Suprapubic skin (tissue), 4 donors: ENCODE results near the gene VAV2. TPM values are rescaled to one million over a fixed set of nuclear protein-coding genes. Genes with fewer than 3 reads are reported as not detected.

Experiments
- DNase-seq, 2 donors: peaks; one replicate each; pipeline ENCODE4 v3.0.0-alpha.2; 2019; ENCODE audit warnings: low spot score in 2 of 2
- H3K27ac ChIP-seq: fragments of 200-600 bp; sonication (generic); one replicate; pipeline ENCODE4 v1.5.1; 2019
- H3K27me3 ChIP-seq: fragments of 200-600 bp; sonication (generic); one replicate; pipeline ENCODE4 v1.5.1; 2019
- H3K36me3 ChIP-seq: fragments of 200-600 bp; sonication (generic); one replicate; pipeline ENCODE4 v1.5.1; 2019
- H3K4me1 ChIP-seq: fragments of 200-600 bp; sonication (generic); one replicate; pipeline ENCODE4 v1.5.1; 2019
- H3K4me3 ChIP-seq: fragments of 200-600 bp; sonication (generic); one replicate; pipeline ENCODE4 v1.5.1; 2019; ENCODE audit warnings: mild to moderate bottlenecking
- H3K9me3 ChIP-seq: fragments of 200-600 bp; sonication (generic); one replicate; pipeline ENCODE4 v1.5.1; 2019
- EP300 ChIP-seq: sonication (generic); formaldehyde crosslinking; IDR thresholded peaks from one replicate; pipeline ENCODE4 v1.6.1; 2017; ENCODE audit warnings: antibody characterized with exemption
- POLR2A ChIP-seq, 2 donors: fragments of 450-650 bp; IDR thresholded peaks; one replicate each; pipeline ENCODE4 v1.6.1; 2017; ENCODE audit warnings: antibody characterized with exemption in 2 of 2, mild to moderate bottlenecking in 2 of 2, moderate library complexity in 2 of 2
- POLR2AphosphoS5 ChIP-seq, 3 donors: sonication (generic); formaldehyde crosslinking; IDR thresholded peaks; one replicate each; pipeline ENCODE4 v1.6.1; 2017; ENCODE audit warnings: antibody characterized with exemption in 3 of 3
- WGBS: methylation state at CpG from one replicate; pipeline ENCODE4 v1.1.5; 2018; 5-methylcytosine and 5-hydroxymethylcytosine counted together
- total RNA-seq, 4 donors: library from RNA; depleted of rRNA; stranded (reverse); fragments of >200 nt; gene quantifications; one replicate each; pipeline ENCODE4 v1.1.0, GENCODE V29; 2016
- TF ChIP-seq, protein P1 (sequence below), 2 donors: fragments of 200-600 bp in 1 of 2; fragments of 450-650 bp in 1 of 2; sonication (generic) in 1 of 2; IDR thresholded peaks; one replicate each; pipeline ENCODE4 v1.5.1; 2016 to 2019; ENCODE audit warnings: antibody characterized with exemption in 2 of 2, mild to moderate bottlenecking in 1 of 2, moderate library complexity in 1 of 2

VAV2 gene
- total RNA-seq, 4 donors from 2014 or later, result 5.2 to 10.3 (median 6.4) TPM

- peaks cover 47% of the 10 kb centered on the region for H3K4me1 ChIP-seq
- H3K36me3 ChIP-seq, result no peaks in the 10 kb centered on the region
- no peak overlapping the region for H3K27ac ChIP-seq
Measured at GRCh38 chr9:133876144-133876543, 116.0 kb downstream of the VAV2 start.

DNA sequence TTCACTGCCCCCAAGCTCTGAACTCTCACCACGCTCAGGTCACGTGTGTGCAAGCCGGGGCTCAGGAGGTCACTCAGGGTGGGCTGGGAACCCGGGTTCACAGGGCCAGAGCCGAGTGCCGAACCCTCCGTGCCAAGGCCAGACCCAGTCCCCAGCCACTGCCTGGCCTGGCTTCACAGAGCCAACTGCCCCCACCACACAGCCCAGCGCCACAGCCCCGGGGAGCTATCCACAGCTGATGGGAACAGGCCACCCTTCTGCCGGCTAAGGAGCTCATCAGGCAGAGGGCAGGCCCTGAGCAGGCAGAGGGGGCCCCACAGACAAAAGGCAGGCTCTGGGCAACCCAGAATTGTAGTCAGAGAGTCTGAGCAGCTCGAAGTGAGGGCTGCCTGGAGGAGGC is 117.0 kb downstream of the VAV2 start:
- H3K4me1 ChIP-seq, result peaks cover 42% of the 10 kb centered on the region
- H3K27ac ChIP-seq, result no peak overlapping the region
- no peak for DNase-seq
- no peak overlapping the region for H3K4me3 ChIP-seq
- H3K9me3 ChIP-seq, result no peaks in the 10 kb centered on the region
- WGBS, result 84% methylated on average over 7 of the region's 11 CpGs
- no peaks in the 10 kb centered on the region for H3K36me3 ChIP-seq
- no peak for TF ChIP-seq EP300
- TF ChIP-seq, protein P1, sequence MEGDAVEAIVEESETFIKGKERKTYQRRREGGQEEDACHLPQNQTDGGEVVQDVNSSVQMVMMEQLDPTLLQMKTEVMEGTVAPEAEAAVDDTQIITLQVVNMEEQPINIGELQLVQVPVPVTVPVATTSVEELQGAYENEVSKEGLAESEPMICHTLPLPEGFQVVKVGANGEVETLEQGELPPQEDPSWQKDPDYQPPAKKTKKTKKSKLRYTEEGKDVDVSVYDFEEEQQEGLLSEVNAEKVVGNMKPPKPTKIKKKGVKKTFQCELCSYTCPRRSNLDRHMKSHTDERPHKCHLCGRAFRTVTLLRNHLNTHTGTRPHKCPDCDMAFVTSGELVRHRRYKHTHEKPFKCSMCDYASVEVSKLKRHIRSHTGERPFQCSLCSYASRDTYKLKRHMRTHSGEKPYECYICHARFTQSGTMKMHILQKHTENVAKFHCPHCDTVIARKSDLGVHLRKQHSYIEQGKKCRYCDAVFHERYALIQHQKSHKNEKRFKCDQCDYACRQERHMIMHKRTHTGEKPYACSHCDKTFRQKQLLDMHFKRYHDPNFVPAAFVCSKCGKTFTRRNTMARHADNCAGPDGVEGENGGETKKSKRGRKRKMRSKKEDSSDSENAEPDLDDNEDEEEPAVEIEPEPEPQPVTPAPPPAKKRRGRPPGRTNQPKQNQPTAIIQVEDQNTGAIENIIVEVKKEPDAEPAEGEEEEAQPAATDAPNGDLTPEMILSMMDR (IDR thresholded peaks at IDR 0.05), result no peak
- no peak for TF ChIP-seq POLR2A (IDR thresholded peaks at IDR 0.05)
- TF ChIP-seq POLR2AphosphoS5 (IDR thresholded peaks at IDR 0.05), result no peak
- no peaks in the 10 kb centered on the region for H3K27me3 ChIP-seq

More at GRCh38 chr9:133876144-133876543, 116.0 kb downstream of the VAV2 start:
- no peak for DNase-seq
- no peaks in the 10 kb centered on the region for H3K9me3 ChIP-seq
- no peak overlapping the region for H3K4me3 ChIP-seq
- 64% methylated on average over 11 of the region's 11 CpGs for WGBS
- no peaks in the 10 kb centered on the region for H3K27me3 ChIP-seq
- no peak for TF ChIP-seq POLR2A (IDR thresholded peaks at IDR 0.05)
- TF ChIP-seq, protein P1 (IDR thresholded peaks at IDR 0.05), result peak; percentile 19 to 45
- TF ChIP-seq EP300, result no peak
- no peak for TF ChIP-seq POLR2AphosphoS5 (IDR thresholded peaks at IDR 0.05)

GRCh38 chr9:133874659-133875058 is 117.5 kb downstream of the VAV2 start:
- Histone ChIP-seq H3K9me3 (no peaks in the 10 kb centered on the region), H3K4me1 (peaks cover 46% of the 10 kb centered on the region), H3K36me3 (no peaks in the 10 kb centered on the region), H3K4me3 (no peak overlapping the region), H3K27ac (no peak overlapping the region), H3K27me3 (no peaks in the 10 kb centered on the region)
- TF ChIP-seq EP300 (no peak), POLR2AphosphoS5 (IDR thresholded peaks at IDR 0.05) (no peak), POLR2A (IDR thresholded peaks at IDR 0.05) (no peak)
- TF ChIP-seq, protein P1 (IDR thresholded peaks at IDR 0.05), result no peak
- DNase-seq, result no peak
- WGBS, result 75% methylated on average over 7 of the region's 10 CpGs

DNA sequence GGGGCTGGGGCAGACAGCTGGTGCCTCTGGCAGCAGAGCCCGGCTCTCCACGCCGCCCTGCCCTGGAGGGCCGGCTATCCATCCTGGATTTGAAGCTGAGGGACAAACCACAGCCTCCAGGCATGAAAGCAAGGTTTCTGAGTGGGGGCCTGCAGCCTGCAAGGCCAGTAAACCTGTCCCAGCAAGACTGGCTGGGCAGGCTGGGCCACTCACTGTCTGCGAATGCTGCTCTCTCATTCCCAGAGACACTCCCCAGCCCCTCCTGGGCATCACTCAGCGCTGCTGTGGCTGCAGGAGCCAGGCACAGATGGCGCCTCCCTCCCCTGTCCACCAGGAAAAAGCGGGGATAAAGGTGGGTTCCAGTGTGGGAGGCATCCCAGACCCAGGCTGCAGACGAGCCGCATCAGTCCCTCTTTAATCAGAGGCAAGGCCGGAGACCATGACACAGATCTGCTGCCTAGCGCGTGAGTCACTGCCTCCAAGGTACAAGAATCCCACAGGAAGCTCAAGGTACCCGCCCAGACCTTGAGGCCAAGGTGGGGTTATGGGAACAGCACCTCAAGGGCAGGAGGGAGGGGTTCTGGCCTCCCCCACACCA is 118.0 kb downstream of the VAV2 start:
- H3K9me3 ChIP-seq, result no peaks in the 10 kb centered on the region
- no peak overlapping the region for H3K4me3 ChIP-seq
- 60% methylated on average over 10 of the region's 14 CpGs for WGBS
- H3K27me3 ChIP-seq, result no peaks in the 10 kb centered on the region
- no peak for DNase-seq
- no peaks in the 10 kb centered on the region for H3K36me3 ChIP-seq
- no peak overlapping the region for H3K27ac ChIP-seq
- no peak for TF ChIP-seq POLR2A (IDR thresholded peaks at IDR 0.05)
- peaks cover 47% of the 10 kb centered on the region for H3K4me1 ChIP-seq

DNA sequence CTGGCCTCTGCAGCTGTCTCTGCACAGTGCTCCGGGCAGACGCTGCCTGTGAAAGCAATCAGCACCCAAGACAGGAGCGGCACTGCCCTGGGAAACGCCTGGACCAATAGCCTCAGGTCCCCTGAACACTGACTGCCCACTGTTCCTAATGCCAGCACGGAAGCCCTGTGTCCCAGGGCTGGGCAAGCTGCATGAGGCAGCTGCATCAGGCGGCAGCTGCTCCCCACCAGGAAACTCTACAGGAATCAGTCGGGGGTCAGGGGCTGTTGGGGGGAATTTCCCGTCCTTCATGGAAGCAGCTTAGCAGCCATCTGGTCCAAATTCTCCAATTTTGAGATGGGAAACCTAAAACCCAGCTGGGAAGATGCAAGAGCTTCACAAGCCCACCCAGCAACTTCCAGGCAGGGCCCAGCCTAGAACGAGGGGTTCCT is 118.6 kb downstream of the VAV2 start:
- DNase-seq, result no peak
- Histone ChIP-seq H3K4me1 (peaks cover 47% of the 10 kb centered on the region), H3K36me3 (no peaks in the 10 kb centered on the region), H3K27ac (no peak overlapping the region), H3K9me3 (no peaks in the 10 kb centered on the region), H3K4me3 (no peak overlapping the region), H3K27me3 (no peaks in the 10 kb centered on the region)
- 68% methylated on average over 7 of the region's 9 CpGs for WGBS
- TF ChIP-seq EP300 (no peak), POLR2AphosphoS5 (IDR thresholded peaks at IDR 0.05) (no peak)
- TF ChIP-seq, protein P1 (IDR thresholded peaks at IDR 0.05), result no peak

- WGBS, result 72% methylated on average over 8 of the region's 9 CpGs
- Histone ChIP-seq H3K4me3 (no peak overlapping the region), H3K4me1 (peaks cover 47% of the 10 kb centered on the region), H3K36me3 (no peaks in the 10 kb centered on the region), H3K9me3 (no peaks in the 10 kb centered on the region), H3K27me3 (no peaks in the 10 kb centered on the region), H3K27ac (no peak overlapping the region)
- TF ChIP-seq POLR2A (IDR thresholded peaks at IDR 0.05) (no peak), POLR2AphosphoS5 (IDR thresholded peaks at IDR 0.05) (no peak), EP300 (no peak)
- TF ChIP-seq, protein P1 (IDR thresholded peaks at IDR 0.05), result no peak
- DNase-seq, result no peak
Measured at GRCh38 chr9:133873009-133873408, 119.1 kb downstream of the VAV2 start.
